Chondrocyte (in vitro differentiated cells): Measurements from ENCODE around the gene HDGFL2. TPM values are rescaled to one million over a fixed set of nuclear protein-coding genes. Genes with fewer than 3 reads are reported as not detected.

Experiments used
- DNase-seq: peaks from one replicate; pipeline ENCODE4 v3.0.0; 2021; ENCODE audit warnings: mixed read lengths, low spot score
- H3K27ac Mint-ChIP-seq: one replicate; pipeline ENCODE4 v1.8.0; 2021; ENCODE audit warnings: mild to moderate bottlenecking, moderate library complexity, mixed read lengths; ENCODE audit not compliant: unreplicated experiment
- H3K27me3 Mint-ChIP-seq: 2 replicates; pipeline ENCODE4 v1.8.0; 2021; ENCODE audit warnings: low read depth, mixed read lengths
- H3K36me3 Mint-ChIP-seq: 2 replicates; pipeline ENCODE4 v1.8.0; 2021; ENCODE audit warnings: low read depth, mixed read lengths
- H3K4me1 Mint-ChIP-seq: 2 replicates; pipeline ENCODE4 v1.8.0; 2021; ENCODE audit warnings: low read depth, mild to moderate bottlenecking, mixed read lengths
- H3K4me3 Mint-ChIP-seq: one replicate; pipeline ENCODE4 v1.8.0; 2021; ENCODE audit warnings: mild to moderate bottlenecking, moderate library complexity, mixed read lengths; ENCODE audit not compliant: unreplicated experiment
- H3K9me3 Mint-ChIP-seq: 2 replicates; pipeline ENCODE4 v1.8.0; 2021; ENCODE audit warnings: low read depth, mixed read lengths
- CTCF ChIP-seq: fragments of 200-600 bp; sonication (generic); IDR thresholded peaks from 2 replicates; pipeline ENCODE4 v1.5.0; 2021; ENCODE audit warnings: antibody characterized with exemption, mild to moderate bottlenecking, moderate library complexity
- total RNA-seq: library from RNA; stranded (reverse); gene quantifications from 3 replicates; pipeline ENCODE4 v1.2.1, GENCODE V29; 2021

The HDGFL2 gene
- total RNA-seq, 1 donor from 2014 or later, result 50.0 TPM

- H3K36me3 Mint-ChIP-seq, result peaks cover 16% of the 10 kb centered on the region
- no peak overlapping the region for H3K4me3 Mint-ChIP-seq
Measured at GRCh38 chr19:4452230-4452990, 19.7 kb upstream of the HDGFL2 start.

GRCh38 chr19:4453232-4454179, 18.6 kb upstream of the HDGFL2 start:
- H3K27me3 Mint-ChIP-seq, result no peaks in the 10 kb centered on the region
- no peak for TF ChIP-seq CTCF
- peaks cover 15% of the 10 kb centered on the region for H3K36me3 Mint-ChIP-seq
- H3K27ac Mint-ChIP-seq, result no peak overlapping the region
- no peak overlapping the region for H3K4me3 Mint-ChIP-seq
- no peak for DNase-seq
- H3K4me1 Mint-ChIP-seq, result peaks cover 26% of the 10 kb centered on the region
- H3K9me3 Mint-ChIP-seq, result no peaks in the 10 kb centered on the region

More at GRCh38 chr19:4452230-4452990, 19.7 kb upstream of the HDGFL2 start:
- Mint-ChIP-seq H3K4me1 (peaks cover 23% of the 10 kb centered on the region), H3K9me3 (no peaks in the 10 kb centered on the region), H3K27me3 (no peaks in the 10 kb centered on the region), H3K27ac (no peak overlapping the region)
- no peak for DNase-seq
- TF ChIP-seq CTCF, result no peak

GRCh38 chr19:4454747-4455718, 17.1 kb upstream of the HDGFL2 start:
- DNase-seq, result no peak
- H3K9me3 Mint-ChIP-seq, result no peaks in the 10 kb centered on the region
- peaks cover 26% of the 10 kb centered on the region for H3K4me1 Mint-ChIP-seq
- H3K27ac Mint-ChIP-seq, result peak overlapping the region; percentile 79
- H3K36me3 Mint-ChIP-seq, result peaks cover 8% of the 10 kb centered on the region
- TF ChIP-seq CTCF, result no peak
- H3K27me3 Mint-ChIP-seq, result no peaks in the 10 kb centered on the region
- H3K4me3 Mint-ChIP-seq, result peak overlapping the region; percentile 98

- peak overlapping the region; percentile 99 for H3K27ac Mint-ChIP-seq
- H3K4me3 Mint-ChIP-seq, result peak overlapping the region; percentile 98
- H3K36me3 Mint-ChIP-seq, result peaks cover 5% of the 10 kb centered on the region
- no peaks in the 10 kb centered on the region for H3K9me3 Mint-ChIP-seq
- no peaks in the 10 kb centered on the region for H3K27me3 Mint-ChIP-seq
- DNase-seq, result no peak
- peaks cover 26% of the 10 kb centered on the region for H3K4me1 Mint-ChIP-seq
- TF ChIP-seq CTCF, result peak; percentile 21
Measured at GRCh38 chr19:4455719-4456475, 16.2 kb upstream of the HDGFL2 start.
